ENCODE measurements around the gene ARSJ.

The ARSJ gene

DNA sequence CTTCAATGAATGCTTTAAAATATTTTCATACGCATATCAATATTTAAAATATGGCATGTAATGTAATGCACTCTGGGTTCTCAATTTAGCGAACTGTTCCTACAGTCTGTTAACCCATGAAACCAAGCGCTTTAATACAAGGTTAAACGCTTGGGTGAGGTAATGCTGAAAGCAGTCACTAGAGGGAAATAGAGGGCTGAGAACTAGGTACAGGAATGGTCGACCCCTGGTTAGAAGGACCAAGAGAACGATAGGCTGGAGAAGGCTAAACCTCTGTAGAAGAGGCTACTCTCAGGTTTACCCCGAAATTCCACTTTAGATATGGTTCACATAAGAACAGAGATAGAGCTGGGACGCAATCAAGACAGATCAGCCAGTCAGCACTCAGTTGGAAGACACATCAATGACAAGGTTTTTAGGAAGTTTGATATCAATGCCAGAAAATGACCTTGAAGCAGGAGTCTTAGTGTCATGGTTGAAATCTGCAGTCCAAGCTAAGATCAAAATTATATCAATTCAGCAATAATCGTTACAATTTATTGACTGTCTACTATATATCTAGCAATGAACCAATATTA lies 26.9 kb downstream of the ARSJ start:
- TF ChIP-seq, protein P1, sequence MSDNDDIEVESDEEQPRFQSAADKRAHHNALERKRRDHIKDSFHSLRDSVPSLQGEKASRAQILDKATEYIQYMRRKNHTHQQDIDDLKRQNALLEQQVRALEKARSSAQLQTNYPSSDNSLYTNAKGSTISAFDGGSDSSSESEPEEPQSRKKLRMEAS (IDR thresholded peaks at IDR 0.05; ENCODE audit: low read depth, low read length): no peak
- TF ChIP-seq CTCF (IDR thresholded peaks at IDR 0.05; ENCODE audit: low read depth, low read length): peak; percentile 63
- peak; percentile 61 for DNase-seq (ENCODE audit: low read depth)
- H3K4me3 ChIP-seq (ENCODE audit: low read depth, low read length): no peak overlapping the region

GRCh38 chr4:113951263-113951662 lies 28.2 kb downstream of the ARSJ start:
- no peak overlapping the region for H3K4me3 ChIP-seq (ENCODE audit: low read depth, low read length)
- no peak for DNase-seq (ENCODE audit: low read depth)
- TF ChIP-seq MYC (IDR thresholded peaks at IDR 0.05; ENCODE audit: low read depth, low read length) (no peak), CTCF (IDR thresholded peaks at IDR 0.05; ENCODE audit: low read depth, low read length) (no peak), POLR2A (IDR thresholded peaks at IDR 0.05; ENCODE audit: extremely low read depth, insufficient read length) (no peak)
- TF ChIP-seq, protein P1 (IDR thresholded peaks at IDR 0.05; ENCODE audit: low read depth, low read length): no peak

DNA sequence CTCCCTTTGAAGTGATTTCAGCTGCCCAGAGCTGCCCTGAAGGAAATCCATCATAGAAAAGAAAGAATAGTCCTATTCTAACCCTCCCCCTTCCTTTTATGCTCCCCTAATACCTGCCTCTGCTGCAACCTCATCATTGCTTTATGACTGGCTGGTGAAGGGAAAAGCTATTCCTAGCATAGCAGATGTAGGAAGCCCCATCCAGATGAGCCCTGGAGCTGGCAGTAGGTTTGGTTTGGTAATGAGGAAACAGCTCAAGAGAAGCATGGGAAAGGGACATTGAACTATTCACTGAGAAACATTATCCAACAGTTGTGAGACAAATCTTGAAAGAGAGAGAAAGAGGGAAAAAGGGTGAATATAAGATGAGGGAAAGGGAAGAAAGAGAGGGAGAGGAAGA lies 29.2 kb downstream of the ARSJ start:
- TF ChIP-seq CTCF (IDR thresholded peaks at IDR 0.05; ENCODE audit: low read depth, low read length) (no peak), MYC (IDR thresholded peaks at IDR 0.05; ENCODE audit: low read depth, low read length) (no peak), POLR2A (IDR thresholded peaks at IDR 0.05; ENCODE audit: extremely low read depth, insufficient read length) (no peak)
- TF ChIP-seq, protein P1 (IDR thresholded peaks at IDR 0.05; ENCODE audit: low read depth, low read length): no peak
- no peak for DNase-seq (ENCODE audit: low read depth)
- H3K4me3 ChIP-seq (ENCODE audit: low read depth, low read length): no peak overlapping the region

- no peak for DNase-seq (ENCODE audit: low read depth)
- TF ChIP-seq, protein P1 (IDR thresholded peaks at IDR 0.05; ENCODE audit: low read depth, low read length): no peak
- no peak for TF ChIP-seq CTCF (IDR thresholded peaks at IDR 0.05; ENCODE audit: low read depth, low read length)
- TF ChIP-seq MYC (IDR thresholded peaks at IDR 0.05; ENCODE audit: low read depth, low read length): no peak
- no peak for TF ChIP-seq POLR2A (IDR thresholded peaks at IDR 0.05; ENCODE audit: extremely low read depth, insufficient read length)
- no peak overlapping the region for H3K4me3 ChIP-seq (ENCODE audit: low read depth, low read length)
These were observed 32.0 kb downstream of the ARSJ start for GRCh38 chr4:113947484-113947883.

DNA sequence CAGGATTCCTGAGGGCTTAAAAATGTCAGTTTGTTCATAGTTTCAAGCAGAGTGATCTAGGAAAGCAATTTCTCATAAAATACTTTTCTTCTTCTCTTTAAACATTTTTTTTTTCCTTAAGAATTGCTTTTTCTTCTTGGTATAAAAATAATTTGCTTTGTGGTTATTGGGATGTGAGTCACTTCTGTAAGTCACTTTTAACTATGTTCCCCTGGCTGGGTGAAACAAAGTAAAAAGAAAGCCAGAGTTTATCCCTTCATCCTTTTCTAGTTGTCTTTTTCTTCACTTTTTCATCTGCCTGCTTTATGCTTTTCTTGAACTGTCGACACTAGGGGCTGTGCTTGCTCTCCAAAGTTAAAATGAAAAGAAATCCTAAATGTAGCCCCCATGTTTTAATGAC lies 33.5 kb downstream of the ARSJ start:
- no peak for DNase-seq (ENCODE audit: low read depth)
- H3K4me3 ChIP-seq (ENCODE audit: low read depth, low read length): no peak overlapping the region
- TF ChIP-seq CTCF (IDR thresholded peaks at IDR 0.05; ENCODE audit: low read depth, low read length) (no peak), POLR2A (IDR thresholded peaks at IDR 0.05; ENCODE audit: extremely low read depth, insufficient read length) (no peak), MYC (IDR thresholded peaks at IDR 0.05; ENCODE audit: low read depth, low read length) (no peak)
- TF ChIP-seq, protein P1 (IDR thresholded peaks at IDR 0.05; ENCODE audit: low read depth, low read length): no peak

Data from NB4 (cell line).